CD4-positive, alpha-beta T cell (primary cell): ENCODE measurements around the gene SLC38A4. TPM values are rescaled to one million over a fixed set of nuclear protein-coding genes. Genes with fewer than 3 reads are reported as not detected.

ENCODE experiments used
- ATAC-seq: fragments of 200-7000 bp; cut with Tn5 transposase; one replicate; pipeline ENCODE4 v1.10.0; 2022; ENCODE audit warnings: mild to moderate bottlenecking; ENCODE audit not compliant: poor library complexity
- CTCF ChIA-PET: fragments of 350-600 bp; sonication (Branson Sonifier 250); formaldehyde crosslinking; loops from one replicate; lab custom pipeline; 2021; ENCODE audit warnings: antibody characterized with exemption, inconsistent platforms; lab: Charles Lee
- POLR2A ChIA-PET: fragments of 350-600 bp; sonication (Branson Sonifier 250); formaldehyde crosslinking; loops from one replicate; lab custom pipeline; 2021; ENCODE audit warnings: antibody characterized with exemption, inconsistent platforms; lab: Charles Lee
- DNase-seq, 14 experiments: peaks; one replicate each; pipeline ENCODE4 v3.0.0-alpha.2; 2013 to 2020; ENCODE audit warnings: mixed read lengths in 2 of 14
- H3K27ac ChIP-seq, 2 donors: one replicate each; pipeline versions ENCODE4 v1.5.1 to v1.7.0; 2013; ENCODE audit warnings: low read length in 2 of 2, low read depth in 1 of 2, mild to moderate bottlenecking in 1 of 2
- H3K27me3 ChIP-seq, 2 experiments: 1 replicate in 1 of 2; 2 replicates in 1 of 2; pipeline versions ENCODE4 v1.6.1 to v1.7.0; 2013; ENCODE audit warnings: low read length in 2 of 2, control low read depth in 1 of 2, mild to moderate bottlenecking in 1 of 2, moderate library complexity in 1 of 2; ENCODE audit not compliant: insufficient read depth in 2 of 2, control insufficient read depth in 1 of 2
- H3K36me3 ChIP-seq: one replicate; pipeline ENCODE4 v1.6.1; 2013; ENCODE audit warnings: low read length, control low read depth; ENCODE audit not compliant: insufficient read depth
- H3K4me1 ChIP-seq: one replicate; pipeline ENCODE4 v1.6.1; 2013; ENCODE audit warnings: low read length, control low read depth; ENCODE audit not compliant: insufficient read depth
- H3K4me3 ChIP-seq: one replicate; pipeline ENCODE4 v1.5.1; 2013; ENCODE audit warnings: mild to moderate bottlenecking, low read length, moderate library complexity
- H3K9me3 ChIP-seq, 2 experiments: 1 replicate in 1 of 2; 2 replicates in 1 of 2; pipeline versions ENCODE4 v1.6.1 to v1.7.0; 2013; ENCODE audit warnings: low read length in 2 of 2, mild to moderate bottlenecking in 2 of 2, control low read depth in 1 of 2, moderate library complexity in 1 of 2; ENCODE audit not compliant: control insufficient read depth in 1 of 2, insufficient read depth in 1 of 2
- H3K27ac Mint-ChIP-seq: one replicate; pipeline ENCODE4 v1.8.0; 2020; ENCODE audit warnings: mixed read lengths
- H3K27me3 Mint-ChIP-seq: one replicate; pipeline ENCODE4 v1.8.0; 2021; ENCODE audit warnings: mixed read lengths
- H3K36me3 Mint-ChIP-seq: one replicate; pipeline ENCODE4 v1.8.0; 2021; ENCODE audit warnings: low read depth, mixed read lengths
- H3K4me1 Mint-ChIP-seq: one replicate; pipeline ENCODE4 v1.8.0; 2021; ENCODE audit warnings: low read depth, mixed read lengths
- H3K4me3 Mint-ChIP-seq: one replicate; pipeline ENCODE4 v1.8.0; 2020; ENCODE audit warnings: mild to moderate bottlenecking, mixed read lengths
- H3K9me3 Mint-ChIP-seq: one replicate; pipeline ENCODE4 v1.8.0; 2020; ENCODE audit warnings: mixed read lengths
- intact Hi-C, 2 experiments: fragments of 100-400 bp; cut with DNase I in 1 of 2; cut with micrococcal nuclease in 1 of 2; formaldehyde crosslinking; loops; one replicate each; pipeline versions ENCODE4 v1.15.1 to v1.9.0; 2023 to 2025; cut with DNase I, micrococcal nuclease
- total RNA-seq, 174 experiments: library from RNA in 2 of 174; stranded (reverse) in 2 of 174; gene quantifications; one replicate each; pipeline ENCODE4 v1.2.3 and lab custom pipeline; 2021 to 2026
- TF ChIP-seq, protein P1 (sequence below): fragments of 200-600 bp; IDR thresholded peaks from one replicate; pipeline ENCODE4 v1.8.0; 2022; ENCODE audit warnings: antibody characterized with exemption, mild to moderate bottlenecking

Gene SLC38A4
- total RNA-seq, 2 experiments from 2014 or later, result not detected

GRCh38 chr12:46808317-46808716 is 17.5 kb downstream of the SLC38A4 start:
- intact Hi-C loops, result no loop called here
- no peaks in the 10 kb centered on the region for H3K27me3 ChIP-seq
- TF ChIP-seq, protein P1, sequence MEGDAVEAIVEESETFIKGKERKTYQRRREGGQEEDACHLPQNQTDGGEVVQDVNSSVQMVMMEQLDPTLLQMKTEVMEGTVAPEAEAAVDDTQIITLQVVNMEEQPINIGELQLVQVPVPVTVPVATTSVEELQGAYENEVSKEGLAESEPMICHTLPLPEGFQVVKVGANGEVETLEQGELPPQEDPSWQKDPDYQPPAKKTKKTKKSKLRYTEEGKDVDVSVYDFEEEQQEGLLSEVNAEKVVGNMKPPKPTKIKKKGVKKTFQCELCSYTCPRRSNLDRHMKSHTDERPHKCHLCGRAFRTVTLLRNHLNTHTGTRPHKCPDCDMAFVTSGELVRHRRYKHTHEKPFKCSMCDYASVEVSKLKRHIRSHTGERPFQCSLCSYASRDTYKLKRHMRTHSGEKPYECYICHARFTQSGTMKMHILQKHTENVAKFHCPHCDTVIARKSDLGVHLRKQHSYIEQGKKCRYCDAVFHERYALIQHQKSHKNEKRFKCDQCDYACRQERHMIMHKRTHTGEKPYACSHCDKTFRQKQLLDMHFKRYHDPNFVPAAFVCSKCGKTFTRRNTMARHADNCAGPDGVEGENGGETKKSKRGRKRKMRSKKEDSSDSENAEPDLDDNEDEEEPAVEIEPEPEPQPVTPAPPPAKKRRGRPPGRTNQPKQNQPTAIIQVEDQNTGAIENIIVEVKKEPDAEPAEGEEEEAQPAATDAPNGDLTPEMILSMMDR, result no peak
- ChIA-PET POLR2A (no interaction called here), CTCF (interaction anchor here (0.7 kb wide), 1 partner anchor 22 kb away, joined by 5 read pairs; no protein-coding TSS in a partner anchor)
- H3K9me3 ChIP-seq, result no peaks in the 10 kb centered on the region
- H3K27ac ChIP-seq, result no peak overlapping the region
- Mint-ChIP-seq H3K9me3 (no peaks in the 10 kb centered on the region), H3K4me1 (peaks cover 6% of the 10 kb centered on the region), H3K4me3 (no peak overlapping the region), H3K36me3 (no peaks in the 10 kb centered on the region), H3K27me3 (peaks cover 11% of the 10 kb centered on the region), H3K27ac (no peak overlapping the region)
- no peaks in the 10 kb centered on the region for H3K4me1 ChIP-seq
- H3K4me3 ChIP-seq, result no peak overlapping the region
- ATAC-seq, result no peak
- no peaks in the 10 kb centered on the region for H3K36me3 ChIP-seq
- no peak for DNase-seq

DNA sequence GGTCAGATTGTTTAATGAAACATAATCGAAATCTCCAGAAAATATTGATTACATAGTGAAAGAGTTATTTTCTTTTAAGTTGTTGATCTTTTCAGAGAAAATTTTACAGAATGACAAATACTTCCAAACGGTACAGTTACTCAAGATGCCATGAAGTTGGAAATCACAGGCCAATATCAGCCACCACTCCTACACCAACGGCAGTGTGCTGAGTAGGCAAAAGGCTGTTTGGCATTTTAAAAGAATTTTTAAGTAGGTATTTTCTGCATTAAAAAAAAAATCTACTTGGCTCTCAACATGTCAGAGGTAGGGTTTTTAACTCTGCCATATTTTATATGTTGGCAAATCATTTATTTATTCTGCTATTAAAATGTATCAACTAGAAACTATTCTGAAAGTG is 21.7 kb downstream of the SLC38A4 start:
- Histone ChIP-seq H3K36me3 (no peaks in the 10 kb centered on the region), H3K27ac (no peak overlapping the region), H3K9me3 (no peaks in the 10 kb centered on the region), H3K27me3 (no peaks in the 10 kb centered on the region), H3K4me1 (no peaks in the 10 kb centered on the region), H3K4me3 (no peak overlapping the region)
- ChIA-PET POLR2A (no interaction called here), CTCF (no interaction called here)
- TF ChIP-seq, protein P1, result no peak
- no peaks in the 10 kb centered on the region for H3K36me3 Mint-ChIP-seq
- H3K27me3 Mint-ChIP-seq, result peaks cover 17% of the 10 kb centered on the region
- intact Hi-C loops, result no loop called here
- no peak overlapping the region for H3K4me3 Mint-ChIP-seq
- no peaks in the 10 kb centered on the region for H3K9me3 Mint-ChIP-seq
- H3K4me1 Mint-ChIP-seq, result no peaks in the 10 kb centered on the region
- DNase-seq (no peak), ATAC-seq (no peak)
- no peak overlapping the region for H3K27ac Mint-ChIP-seq

GRCh38 chr12:46803517-46803916 is 22.3 kb downstream of the SLC38A4 start:
- Mint-ChIP-seq H3K27me3 (peaks cover 17% of the 10 kb centered on the region), H3K4me3 (no peak overlapping the region), H3K36me3 (no peaks in the 10 kb centered on the region), H3K9me3 (no peaks in the 10 kb centered on the region), H3K27ac (no peak overlapping the region), H3K4me1 (no peaks in the 10 kb centered on the region)
- TF ChIP-seq, protein P1, result no peak
- H3K4me1 ChIP-seq, result no peaks in the 10 kb centered on the region
- DNase-seq (no peak), ATAC-seq (no peak)
- CTCF ChIA-PET, result no interaction called here
- H3K9me3 ChIP-seq, result no peaks in the 10 kb centered on the region
- no peak overlapping the region for H3K4me3 ChIP-seq
- intact Hi-C loops, result no loop called here
- no peaks in the 10 kb centered on the region for H3K27me3 ChIP-seq
- H3K27ac ChIP-seq, result no peak overlapping the region
- H3K36me3 ChIP-seq, result no peaks in the 10 kb centered on the region
- POLR2A ChIA-PET, result no interaction called here
